ENCODE data around the gene KLHL29.

The KLHL29 gene

GRCh38 chr2:23653326-23653725, 268.3 kb downstream of the KLHL29 start:
- Histone ChIP-seq H3K9ac (ENCODE audit: low read depth, low read length) (no peak overlapping the region), H3K4me2 (ENCODE audit: insufficient read depth, low read length) (no peak overlapping the region), H3K79me2 (ENCODE audit: insufficient read depth, low read length) (no peaks in the 10 kb centered on the region), H3K27ac (ENCODE audit: low read length) (no peak overlapping the region), H2AFZ (ENCODE audit: low read depth, low read length) (no peak overlapping the region), H3K4me1 (ENCODE audit: insufficient read depth, low read length) (no peaks in the 10 kb centered on the region), H3K9me3 (ENCODE audit: insufficient read depth, low read length, severe bottlenecking) (no peaks in the 10 kb centered on the region), H3K27me3 (ENCODE audit: insufficient read depth, low read length, poor library complexity) (no peaks in the 10 kb centered on the region), H3K36me3 (ENCODE audit: insufficient read depth, low read length) (no peaks in the 10 kb centered on the region), H3K4me3 (ENCODE audit: low read depth in 1 of 2, low read length in 2 of 2) (no peak overlapping the region), H4K20me1 (ENCODE audit: insufficient read depth, low read length) (0 out of 2 replicates have a peak, but pooled peaks cover 3% of the 10 kb centered on the region)
- no peak for DNase-seq
- no peak for ATAC-seq (ENCODE audit: insufficient read depth, low read depth)
- no peak for TF ChIP-seq EZH2 (IDR thresholded peaks at IDR 0.05; ENCODE audit: borderline replicate concordance, low read depth, low read length, severe bottlenecking)

- no peak overlapping the region for H3K27ac ChIP-seq (ENCODE audit: low read length)
- TF ChIP-seq EZH2 (IDR thresholded peaks at IDR 0.05; ENCODE audit: borderline replicate concordance, low read depth, low read length, severe bottlenecking) = no peak
- no peak for TF ChIP-seq CTCF (IDR thresholded peaks at IDR 0.05; ENCODE audit: borderline replicate concordance, extremely low read depth, low read length, poor library complexity, severe bottlenecking)
- ATAC-seq (ENCODE audit: insufficient read depth, low read depth) (no peak), DNase-seq (no peak)
- H3K36me3 ChIP-seq (ENCODE audit: insufficient read depth, low read length) = no peaks in the 10 kb centered on the region
- no peak overlapping the region for H3K4me2 ChIP-seq (ENCODE audit: insufficient read depth, low read length)
- H3K79me2 ChIP-seq (ENCODE audit: insufficient read depth, low read length) = no peaks in the 10 kb centered on the region
- H4K20me1 ChIP-seq (ENCODE audit: insufficient read depth, low read length) = no peaks in the 10 kb centered on the region
- H3K4me3 ChIP-seq (ENCODE audit: low read depth in 1 of 2, low read length in 2 of 2) = no peak overlapping the region
- no peak overlapping the region for H3K9ac ChIP-seq (ENCODE audit: low read depth, low read length)
- H3K9me3 ChIP-seq (ENCODE audit: insufficient read depth, low read length, severe bottlenecking) = no peaks in the 10 kb centered on the region
- no peaks in the 10 kb centered on the region for H3K27me3 ChIP-seq (ENCODE audit: insufficient read depth, low read length, poor library complexity)
- no peaks in the 10 kb centered on the region for H3K4me1 ChIP-seq (ENCODE audit: insufficient read depth, low read length)
- no peak overlapping the region for H2AFZ ChIP-seq (ENCODE audit: low read depth, low read length)
Measured at GRCh38 chr2:23654756-23655155, 269.8 kb downstream of the KLHL29 start.

DNA sequence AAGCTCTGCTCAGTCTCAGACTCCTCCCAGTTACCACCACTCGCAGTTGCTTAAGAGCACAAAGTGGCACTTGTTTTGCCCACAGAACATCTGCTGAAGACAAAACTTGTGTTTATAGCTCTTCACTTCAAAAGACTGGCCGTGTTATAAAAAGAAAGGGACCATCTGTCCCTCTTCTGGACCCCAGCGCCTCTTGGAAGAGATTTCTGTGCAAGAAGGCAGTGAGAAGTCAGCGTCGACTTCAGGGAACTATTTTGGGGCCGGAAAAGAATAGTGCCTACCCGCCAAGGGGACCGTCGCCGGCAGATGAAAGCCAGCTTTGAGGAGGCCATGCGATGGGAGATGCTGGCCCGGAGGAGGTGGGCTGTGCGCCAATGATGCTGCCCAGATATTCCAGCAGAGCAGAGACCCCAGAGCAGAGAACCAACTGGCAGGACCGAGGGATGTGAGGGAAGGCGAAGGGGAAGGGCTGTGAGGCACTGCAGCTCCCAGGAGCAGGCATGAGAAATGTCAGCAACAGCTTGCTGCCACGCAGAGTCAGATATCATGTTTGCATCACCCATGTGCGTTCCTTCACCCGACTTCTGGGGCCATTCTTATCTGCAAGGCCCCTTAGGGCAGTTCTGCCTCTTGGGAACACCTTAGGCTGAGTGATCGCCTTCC, 271.1 kb downstream of the KLHL29 start:
- DNase-seq (no peak), ATAC-seq (ENCODE audit: insufficient read depth, low read depth) (no peak)
- Histone ChIP-seq H3K27ac (ENCODE audit: low read length) (no peak overlapping the region), H3K4me3 (ENCODE audit: low read depth in 1 of 2, low read length in 2 of 2) (no peak overlapping the region), H3K27me3 (ENCODE audit: insufficient read depth, low read length, poor library complexity) (no peaks in the 10 kb centered on the region), H3K9ac (ENCODE audit: low read depth, low read length) (no peak overlapping the region), H2AFZ (ENCODE audit: low read depth, low read length) (no peak overlapping the region), H3K4me2 (ENCODE audit: insufficient read depth, low read length) (no peak overlapping the region), H3K4me1 (ENCODE audit: insufficient read depth, low read length) (no peaks in the 10 kb centered on the region), H3K79me2 (ENCODE audit: insufficient read depth, low read length) (no peaks in the 10 kb centered on the region), H3K9me3 (ENCODE audit: insufficient read depth, low read length, severe bottlenecking) (no peaks in the 10 kb centered on the region), H4K20me1 (ENCODE audit: insufficient read depth, low read length) (no peaks in the 10 kb centered on the region), H3K36me3 (ENCODE audit: insufficient read depth, low read length) (no peaks in the 10 kb centered on the region)
- TF ChIP-seq EZH2 (IDR thresholded peaks at IDR 0.05; ENCODE audit: borderline replicate concordance, low read depth, low read length, severe bottlenecking) (no peak), CTCF (IDR thresholded peaks at IDR 0.05; ENCODE audit: borderline replicate concordance, extremely low read depth, low read length, poor library complexity, severe bottlenecking) (no peak)

GRCh38 chr2:23656597-23656973, 271.6 kb downstream of the KLHL29 start:
- TF ChIP-seq CTCF (IDR thresholded peaks at IDR 0.05; ENCODE audit: borderline replicate concordance, extremely low read depth, low read length, poor library complexity, severe bottlenecking) = no peak
- no peak for TF ChIP-seq EZH2 (IDR thresholded peaks at IDR 0.05; ENCODE audit: borderline replicate concordance, low read depth, low read length, severe bottlenecking)
- no peaks in the 10 kb centered on the region for H3K79me2 ChIP-seq (ENCODE audit: insufficient read depth, low read length)
- H3K4me2 ChIP-seq (ENCODE audit: insufficient read depth, low read length) = no peak overlapping the region
- no peaks in the 10 kb centered on the region for H3K9me3 ChIP-seq (ENCODE audit: insufficient read depth, low read length, severe bottlenecking)
- no peaks in the 10 kb centered on the region for H3K27me3 ChIP-seq (ENCODE audit: insufficient read depth, low read length, poor library complexity)
- no peaks in the 10 kb centered on the region for H3K36me3 ChIP-seq (ENCODE audit: insufficient read depth, low read length)
- no peak overlapping the region for H3K27ac ChIP-seq (ENCODE audit: low read length)
- H4K20me1 ChIP-seq (ENCODE audit: insufficient read depth, low read length) = no peaks in the 10 kb centered on the region
- no peak overlapping the region for H3K4me3 ChIP-seq (ENCODE audit: low read depth in 1 of 2, low read length in 2 of 2)
- no peak overlapping the region for H2AFZ ChIP-seq (ENCODE audit: low read depth, low read length)
- H3K4me1 ChIP-seq (ENCODE audit: insufficient read depth, low read length) = no peaks in the 10 kb centered on the region
- ATAC-seq (ENCODE audit: insufficient read depth, low read depth) = no peak
- H3K9ac ChIP-seq (ENCODE audit: low read depth, low read length) = no peak overlapping the region
- DNase-seq = no peak

Measured in DND-41 (cell line).